ENCODE results near the gene CRIM1.

Gene CRIM1

GRCh38 chr2:36446294-36446693 is 90.7 kb downstream of the CRIM1 start:
- Mint-ChIP-seq H3K4me3 (no peak overlapping the region), H3K36me3 (ENCODE audit: low read depth) (peaks cover 73% of the 10 kb centered on the region), H3K27me3 (ENCODE audit: low read depth, poor library complexity) (no peaks in the 10 kb centered on the region), H3K9me3 (no peaks in the 10 kb centered on the region), H3K4me1 (peaks cover 23% of the 10 kb centered on the region), H3K27ac (peak overlapping the region; percentile 13)
- DNase-seq = no peak
- TF ChIP-seq CTCF (IDR thresholded peaks at IDR 0.05) = no peak

GRCh38 chr2:36449213-36449612 is 93.6 kb downstream of the CRIM1 start:
- H3K9me3 Mint-ChIP-seq = no peaks in the 10 kb centered on the region
- peaks cover 11% of the 10 kb centered on the region for H3K4me1 Mint-ChIP-seq
- H3K36me3 Mint-ChIP-seq (ENCODE audit: low read depth) = peaks cover 51% of the 10 kb centered on the region
- no peak for TF ChIP-seq CTCF (IDR thresholded peaks at IDR 0.05)
- no peak for DNase-seq
- H3K27ac Mint-ChIP-seq = no peak overlapping the region
- H3K4me3 Mint-ChIP-seq = no peak overlapping the region
- no peaks in the 10 kb centered on the region for H3K27me3 Mint-ChIP-seq (ENCODE audit: low read depth, poor library complexity)

- Mint-ChIP-seq H3K4me1 (peaks cover 5% of the 10 kb centered on the region), H3K36me3 (ENCODE audit: low read depth) (peaks cover 45% of the 10 kb centered on the region), H3K27ac (no peak overlapping the region)
Observed at GRCh38 chr2:36449943-36450392, 94.4 kb downstream of the CRIM1 start.

GRCh38 chr2:36450466-36451196 is 95.1 kb downstream of the CRIM1 start:
- Mint-ChIP-seq H3K4me1 (no peaks in the 10 kb centered on the region), H3K4me3 (no peak overlapping the region), H3K27ac (no peak overlapping the region)

More at GRCh38 chr2:36449943-36450392, 94.4 kb downstream of the CRIM1 start:
- TF ChIP-seq CTCF (IDR thresholded peaks at IDR 0.05) = no peak
- no peak overlapping the region for H3K4me3 Mint-ChIP-seq
- H3K9me3 Mint-ChIP-seq = no peaks in the 10 kb centered on the region
- H3K27me3 Mint-ChIP-seq (ENCODE audit: low read depth, poor library complexity) = no peaks in the 10 kb centered on the region
- no peak for DNase-seq

GRCh38 chr2:36451512-36451911 is 95.9 kb downstream of the CRIM1 start:
- Mint-ChIP-seq H3K4me1 (no peaks in the 10 kb centered on the region), H3K4me3 (no peak overlapping the region), H3K27ac (peak overlapping the region; percentile 37), H3K27me3 (ENCODE audit: low read depth, poor library complexity) (no peaks in the 10 kb centered on the region), H3K36me3 (ENCODE audit: low read depth) (peaks cover 35% of the 10 kb centered on the region), H3K9me3 (no peaks in the 10 kb centered on the region)
- no peak for TF ChIP-seq CTCF (IDR thresholded peaks at IDR 0.05)
- DNase-seq = no peak

More at GRCh38 chr2:36450466-36451196, 95.1 kb downstream of the CRIM1 start:
- no peak for TF ChIP-seq CTCF (IDR thresholded peaks at IDR 0.05)
- no peaks in the 10 kb centered on the region for H3K27me3 Mint-ChIP-seq (ENCODE audit: low read depth, poor library complexity)
- no peaks in the 10 kb centered on the region for H3K9me3 Mint-ChIP-seq
- no peak for DNase-seq
- H3K36me3 Mint-ChIP-seq (ENCODE audit: low read depth) = peaks cover 40% of the 10 kb centered on the region

GRCh38 chr2:36452260-36452659 is 96.7 kb downstream of the CRIM1 start:
- no peaks in the 10 kb centered on the region for H3K27me3 Mint-ChIP-seq (ENCODE audit: low read depth, poor library complexity)
- H3K9me3 Mint-ChIP-seq = no peaks in the 10 kb centered on the region
- no peak for DNase-seq
- H3K4me3 Mint-ChIP-seq = no peak overlapping the region
- no peak for TF ChIP-seq CTCF (IDR thresholded peaks at IDR 0.05)
- no peaks in the 10 kb centered on the region for H3K4me1 Mint-ChIP-seq
- peaks cover 28% of the 10 kb centered on the region for H3K36me3 Mint-ChIP-seq (ENCODE audit: low read depth)
- H3K27ac Mint-ChIP-seq = no peak overlapping the region
